GM13977 (cell line): ENCODE results near the gene NFIC.

Source experiments
- DNase-seq: peaks from one replicate; pipeline ENCODE4 v3.0.0; 2012; ENCODE audit warnings: low spot score
- CTCF ChIP-seq: IDR thresholded peaks from 2 replicates; pipeline ENCODE4 v1.5.1; 2012; ENCODE audit warnings: mild to moderate bottlenecking, control low read depth; ENCODE audit not compliant: insufficient read depth; ENCODE audit errors: extremely low read depth, missing control alignments
- in situ Hi-C: fragments of 300-500 bp; cut with MboI; formaldehyde crosslinking; loops from one replicate; pipeline ENCODE4 v1.12.0; 2022; ENCODE audit warnings: low sequenced_read_pairs, low pct_unique_long_range_greater_than_20kb, mixed read lengths, inconsistent platforms; ENCODE audit not compliant: unreplicated experiment

NFIC gene

GRCh38 chr19:3511506-3512251 lies 145.3 kb downstream of the NFIC start:
- no peak for DNase-seq
- TF ChIP-seq CTCF, result no peak
- in situ Hi-C loops, result no loop called here

- DNase-seq, result no peak
- no peak for TF ChIP-seq CTCF
- in situ Hi-C loops, result no loop called here
Observed at GRCh38 chr19:3512562-3513228, 146.3 kb downstream of the NFIC start.

- DNase-seq, result no peak
Observed at GRCh38 chr19:3513229-3514140, 147.1 kb downstream of the NFIC start.

GRCh38 chr19:3514930-3515329 lies 148.5 kb downstream of the NFIC start:
- no peak for TF ChIP-seq CTCF
- no peak for DNase-seq
- in situ Hi-C loops, result no loop called here

More at GRCh38 chr19:3513229-3514140, 147.1 kb downstream of the NFIC start:
- in situ Hi-C loops, result no loop called here
- TF ChIP-seq CTCF, result no peak

GRCh38 chr19:3515891-3516422 lies 149.6 kb downstream of the NFIC start:
- in situ Hi-C loops, result no loop called here
- no peak for DNase-seq
- no peak for TF ChIP-seq CTCF

GRCh38 chr19:3516675-3517207 lies 150.4 kb downstream of the NFIC start:
- no peak for DNase-seq
- TF ChIP-seq CTCF, result no peak
- in situ Hi-C loops, result no loop called here
